WTC11 (cell line): ENCODE measurements around the gene OGFOD3. TPM values are rescaled to one million over a fixed set of nuclear protein-coding genes. Genes with fewer than 3 reads are reported as not detected.
A peak's percentile ranks its signal among the peaks of the same experiment; 100 is the strongest.

Experiments used
- ATAC-seq: fragments of 200-7000 bp; cut with Tn5 transposase; 2 replicates; pipeline ENCODE4 v1.10.0; 2021; ENCODE audit warnings: mild to moderate bottlenecking, moderate library complexity
- CTCF ChIA-PET: fragments of 300-600 bp; sonication (Branson Sonifier 250); formaldehyde crosslinking; loops from one replicate; lab custom pipeline; 2021; ENCODE audit warnings: antibody characterized with exemption; lab: Charles Lee
- POLR2A ChIA-PET: fragments of 350-600 bp; sonication (Branson Sonifier 250); formaldehyde crosslinking; loops from one replicate; lab custom pipeline; 2021; ENCODE audit warnings: antibody characterized with exemption; lab: Charles Lee
- DNase-seq: peaks from one replicate; pipeline ENCODE4 v3.0.0; 2021; ENCODE audit warnings: low spot score
- H3K27ac Mint-ChIP-seq: 2 replicates; pipeline ENCODE4 v1.8.0; 2021; ENCODE audit warnings: mixed read lengths
- H3K27me3 Mint-ChIP-seq: 2 replicates; pipeline ENCODE4 v1.8.0; 2021; ENCODE audit warnings: low read depth, mild to moderate bottlenecking, moderate library complexity, mixed read lengths
- H3K36me3 Mint-ChIP-seq: 2 replicates; pipeline ENCODE4 v1.8.0; 2021; ENCODE audit warnings: mixed read lengths
- H3K4me1 Mint-ChIP-seq: 2 replicates; pipeline ENCODE4 v1.8.0; 2022; ENCODE audit warnings: mixed read lengths
- H3K4me3 Mint-ChIP-seq: 2 replicates; pipeline ENCODE4 v1.8.0; 2021; ENCODE audit warnings: mild to moderate bottlenecking, moderate library complexity, mixed read lengths
- H3K9me3 Mint-ChIP-seq: 2 replicates; pipeline ENCODE4 v1.8.0; 2021; ENCODE audit warnings: mixed read lengths
- CBFB ChIP-seq: sonication (generic); formaldehyde crosslinking; IDR thresholded peaks from 2 replicates; pipeline ENCODE4 v1.8.1; 2022; ENCODE audit warnings: mild to moderate bottlenecking, low read depth, missing genetic modification reagents
- GABPB1 ChIP-seq: sonication (generic); formaldehyde crosslinking; IDR thresholded peaks from 2 replicates; pipeline ENCODE4 v1.8.1; 2023; ENCODE audit warnings: mild to moderate bottlenecking, missing genetic modification reagents
- HMGA2 ChIP-seq: fragments of 250-450 bp; sonication (Bioruptor Pico); IDR thresholded peaks from 2 replicates; pipeline ENCODE4 v1.4.0; 2021; ENCODE audit warnings: mild to moderate bottlenecking, moderate library complexity
- OVOL2 ChIP-seq: fragments of 250-450 bp; sonication (Bioruptor Pico); IDR thresholded peaks from 2 replicates; pipeline ENCODE4 v1.9.0; 2021; ENCODE audit warnings: mild to moderate bottlenecking, borderline replicate concordance
- SOX15 ChIP-seq: fragments of 250-450 bp; sonication (Bioruptor Pico); IDR thresholded peaks from 2 replicates; pipeline ENCODE4 v1.9.0; 2021; ENCODE audit warnings: mild to moderate bottlenecking
- SP1 ChIP-seq: sonication (generic); formaldehyde crosslinking; conservative IDR thresholded peaks from 2 replicates; pipeline ENCODE4 v1.8.1; 2022; ENCODE audit warnings: missing genetic modification reagents
- ZNF138 ChIP-seq: sonication (generic); formaldehyde crosslinking; conservative IDR thresholded peaks from 2 replicates; pipeline ENCODE4 v1.8.1; 2022; ENCODE audit warnings: mild to moderate bottlenecking, moderate library complexity, missing genetic modification reagents
- total RNA-seq: library from RNA; stranded (reverse); gene quantifications from 3 replicates; pipeline ENCODE4 v1.2.3, GENCODE V29; 2021
- TF ChIP-seq, protein P1 (sequence below): sonication (generic); formaldehyde crosslinking; IDR thresholded peaks from 2 replicates; pipeline ENCODE4 v1.8.1; 2022; ENCODE audit warnings: mild to moderate bottlenecking, moderate library complexity, missing genetic modification reagents
- TF ChIP-seq, protein P2 (sequence below): sonication (generic); formaldehyde crosslinking; IDR thresholded peaks from 2 replicates; pipeline ENCODE4 v1.8.1; 2023; ENCODE audit warnings: mild to moderate bottlenecking, missing genetic modification reagents
- TF ChIP-seq, protein P3 (sequence below): fragments of 250-450 bp; sonication (Bioruptor Pico); IDR thresholded peaks from 2 replicates; pipeline ENCODE4 v1.8.0; 2021; ENCODE audit warnings: mild to moderate bottlenecking
- TF ChIP-seq, protein P4 (sequence below): sonication (generic); formaldehyde crosslinking; IDR thresholded peaks from 2 replicates; pipeline ENCODE4 v1.8.1; 2023; ENCODE audit warnings: mild to moderate bottlenecking, missing genetic modification reagents
- TF ChIP-seq, protein P5 (sequence below): sonication (generic); formaldehyde crosslinking; IDR thresholded peaks from 2 replicates; pipeline ENCODE4 v1.8.0; 2023; ENCODE audit warnings: missing genetic modification reagents
- TF ChIP-seq, protein P6 (sequence below): sonication (generic); formaldehyde crosslinking; IDR thresholded peaks from 2 replicates; pipeline ENCODE4 v1.8.0; 2022; ENCODE audit warnings: missing genetic modification reagents

The OGFOD3 gene
- total RNA-seq, 1 experiment from 2014 or later, result 20.4 TPM

DNA sequence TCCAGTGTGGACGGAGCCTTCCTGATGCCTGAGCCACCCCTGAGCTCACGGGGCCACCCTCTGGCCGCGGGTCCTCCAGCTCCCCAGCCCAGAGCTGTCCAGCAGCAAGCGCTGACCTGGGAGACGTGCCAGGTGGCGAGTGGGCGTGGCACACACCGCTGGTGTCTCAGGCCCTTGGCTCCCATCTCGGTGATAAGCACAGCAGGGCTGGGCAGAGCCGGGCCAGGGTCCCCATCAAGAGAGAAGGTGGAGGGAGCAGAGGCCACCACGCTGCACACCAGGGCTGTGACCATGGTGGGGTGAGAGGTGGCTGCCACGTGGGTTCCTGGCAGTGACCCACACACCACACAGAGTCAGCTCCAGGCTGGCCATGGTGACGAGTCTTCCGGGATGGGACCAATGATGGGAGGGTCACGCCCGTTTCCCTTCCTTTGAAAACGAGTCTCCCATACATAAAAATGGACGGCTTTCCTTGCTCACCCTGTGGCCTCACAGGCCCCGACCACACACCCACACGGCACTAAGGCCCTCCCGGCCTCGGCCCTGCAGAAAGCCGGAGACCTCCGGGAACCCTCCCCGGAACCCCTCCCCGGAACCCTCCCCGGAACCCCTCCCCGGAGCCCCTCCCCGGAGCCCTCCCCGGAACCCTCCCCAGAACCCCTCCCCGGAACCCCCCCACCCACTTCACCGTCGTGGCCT, 30.0 kb downstream of the OGFOD3 start:
- peaks cover 3% of the 10 kb centered on the region for H3K4me1 Mint-ChIP-seq
- H3K27me3 Mint-ChIP-seq, result no peaks in the 10 kb centered on the region; the same call in 1 of the 2 replicates
- ATAC-seq (no peak), DNase-seq (no peak)
- H3K4me3 Mint-ChIP-seq, result no peak overlapping the region
- no peaks in the 10 kb centered on the region for H3K36me3 Mint-ChIP-seq
- ChIA-PET POLR2A (no interaction called here), CTCF (no interaction called here)
- no peaks in the 10 kb centered on the region for H3K9me3 Mint-ChIP-seq
- TF ChIP-seq GABPB1, result 0 out of 2 replicates have a peak, but pooled peaks have one; percentile 46
- TF ChIP-seq SP1 (CRISPR knock-in tag), result no peak
- H3K27ac Mint-ChIP-seq, result no peak overlapping the region

DNA sequence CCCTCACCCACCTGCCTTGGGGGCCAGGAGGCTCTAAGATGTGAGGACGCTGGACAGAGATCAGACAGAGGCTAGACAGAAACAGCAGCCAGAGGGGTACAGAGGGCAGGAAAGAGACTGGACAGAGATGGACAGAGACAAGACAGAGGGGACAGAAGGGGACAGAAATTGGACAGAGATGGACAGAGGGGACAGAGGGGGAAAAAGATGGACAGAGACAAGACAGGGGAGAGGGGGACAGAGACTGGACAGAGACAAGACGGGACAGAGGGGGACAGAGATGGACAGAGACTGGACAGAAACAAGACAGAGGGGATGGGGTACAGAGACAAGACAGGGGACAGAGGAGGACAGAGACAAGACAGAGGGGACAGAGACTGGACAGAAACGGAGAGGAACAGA, 30.7 kb downstream of the OGFOD3 start:
- H3K4me1 Mint-ChIP-seq, result peaks cover 3% of the 10 kb centered on the region
- H3K4me3 Mint-ChIP-seq, result no peak overlapping the region
- CTCF ChIA-PET, result interaction anchor here (0.5 kb wide), 1 partner anchor 8 kb away, joined by 3 read pairs; no protein-coding TSS in a partner anchor
- H3K27me3 Mint-ChIP-seq, result no peaks in the 10 kb centered on the region; the same call in 1 of the 2 replicates
- POLR2A ChIA-PET, result no interaction called here
- H3K36me3 Mint-ChIP-seq, result no peaks in the 10 kb centered on the region
- DNase-seq (no peak), ATAC-seq (no peak)
- TF ChIP-seq, protein P1, sequence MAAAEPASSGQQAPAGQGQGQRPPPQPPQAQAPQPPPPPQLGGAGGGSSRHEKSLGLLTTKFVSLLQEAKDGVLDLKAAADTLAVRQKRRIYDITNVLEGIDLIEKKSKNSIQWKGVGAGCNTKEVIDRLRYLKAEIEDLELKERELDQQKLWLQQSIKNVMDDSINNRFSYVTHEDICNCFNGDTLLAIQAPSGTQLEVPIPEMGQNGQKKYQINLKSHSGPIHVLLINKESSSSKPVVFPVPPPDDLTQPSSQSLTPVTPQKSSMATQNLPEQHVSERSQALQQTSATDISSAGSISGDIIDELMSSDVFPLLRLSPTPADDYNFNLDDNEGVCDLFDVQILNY (CRISPR knock-in tag), result no peak
- TF ChIP-seq OVOL2, result no peak
- no peak for TF ChIP-seq CBFB (CRISPR knock-in tag)
- TF ChIP-seq, protein P2, sequence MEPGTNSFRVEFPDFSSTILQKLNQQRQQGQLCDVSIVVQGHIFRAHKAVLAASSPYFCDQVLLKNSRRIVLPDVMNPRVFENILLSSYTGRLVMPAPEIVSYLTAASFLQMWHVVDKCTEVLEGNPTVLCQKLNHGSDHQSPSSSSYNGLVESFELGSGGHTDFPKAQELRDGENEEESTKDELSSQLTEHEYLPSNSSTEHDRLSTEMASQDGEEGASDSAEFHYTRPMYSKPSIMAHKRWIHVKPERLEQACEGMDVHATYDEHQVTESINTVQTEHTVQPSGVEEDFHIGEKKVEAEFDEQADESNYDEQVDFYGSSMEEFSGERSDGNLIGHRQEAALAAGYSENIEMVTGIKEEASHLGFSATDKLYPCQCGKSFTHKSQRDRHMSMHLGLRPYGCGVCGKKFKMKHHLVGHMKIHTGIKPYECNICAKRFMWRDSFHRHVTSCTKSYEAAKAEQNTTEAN (CRISPR knock-in tag), result no peak
- TF ChIP-seq ZNF138, result no peak
- TF ChIP-seq, protein P3, sequence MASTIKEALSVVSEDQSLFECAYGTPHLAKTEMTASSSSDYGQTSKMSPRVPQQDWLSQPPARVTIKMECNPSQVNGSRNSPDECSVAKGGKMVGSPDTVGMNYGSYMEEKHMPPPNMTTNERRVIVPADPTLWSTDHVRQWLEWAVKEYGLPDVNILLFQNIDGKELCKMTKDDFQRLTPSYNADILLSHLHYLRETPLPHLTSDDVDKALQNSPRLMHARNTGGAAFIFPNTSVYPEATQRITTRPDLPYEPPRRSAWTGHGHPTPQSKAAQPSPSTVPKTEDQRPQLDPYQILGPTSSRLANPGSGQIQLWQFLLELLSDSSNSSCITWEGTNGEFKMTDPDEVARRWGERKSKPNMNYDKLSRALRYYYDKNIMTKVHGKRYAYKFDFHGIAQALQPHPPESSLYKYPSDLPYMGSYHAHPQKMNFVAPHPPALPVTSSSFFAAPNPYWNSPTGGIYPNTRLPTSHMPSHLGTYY (CRISPR knock-in tag), result no peak
- no peak for TF ChIP-seq HMGA2 (CRISPR knock-in tag)
- TF ChIP-seq, protein P4, sequence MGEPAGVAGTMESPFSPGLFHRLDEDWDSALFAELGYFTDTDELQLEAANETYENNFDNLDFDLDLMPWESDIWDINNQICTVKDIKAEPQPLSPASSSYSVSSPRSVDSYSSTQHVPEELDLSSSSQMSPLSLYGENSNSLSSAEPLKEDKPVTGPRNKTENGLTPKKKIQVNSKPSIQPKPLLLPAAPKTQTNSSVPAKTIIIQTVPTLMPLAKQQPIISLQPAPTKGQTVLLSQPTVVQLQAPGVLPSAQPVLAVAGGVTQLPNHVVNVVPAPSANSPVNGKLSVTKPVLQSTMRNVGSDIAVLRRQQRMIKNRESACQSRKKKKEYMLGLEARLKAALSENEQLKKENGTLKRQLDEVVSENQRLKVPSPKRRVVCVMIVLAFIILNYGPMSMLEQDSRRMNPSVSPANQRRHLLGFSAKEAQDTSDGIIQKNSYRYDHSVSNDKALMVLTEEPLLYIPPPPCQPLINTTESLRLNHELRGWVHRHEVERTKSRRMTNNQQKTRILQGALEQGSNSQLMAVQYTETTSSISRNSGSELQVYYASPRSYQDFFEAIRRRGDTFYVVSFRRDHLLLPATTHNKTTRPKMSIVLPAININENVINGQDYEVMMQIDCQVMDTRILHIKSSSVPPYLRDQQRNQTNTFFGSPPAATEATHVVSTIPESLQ, result no peak
- 0 out of 2 replicates have a peak overlapping the region, but pooled peaks have one; percentile 3 for H3K27ac Mint-ChIP-seq
- H3K9me3 Mint-ChIP-seq, result no peaks in the 10 kb centered on the region

DNA sequence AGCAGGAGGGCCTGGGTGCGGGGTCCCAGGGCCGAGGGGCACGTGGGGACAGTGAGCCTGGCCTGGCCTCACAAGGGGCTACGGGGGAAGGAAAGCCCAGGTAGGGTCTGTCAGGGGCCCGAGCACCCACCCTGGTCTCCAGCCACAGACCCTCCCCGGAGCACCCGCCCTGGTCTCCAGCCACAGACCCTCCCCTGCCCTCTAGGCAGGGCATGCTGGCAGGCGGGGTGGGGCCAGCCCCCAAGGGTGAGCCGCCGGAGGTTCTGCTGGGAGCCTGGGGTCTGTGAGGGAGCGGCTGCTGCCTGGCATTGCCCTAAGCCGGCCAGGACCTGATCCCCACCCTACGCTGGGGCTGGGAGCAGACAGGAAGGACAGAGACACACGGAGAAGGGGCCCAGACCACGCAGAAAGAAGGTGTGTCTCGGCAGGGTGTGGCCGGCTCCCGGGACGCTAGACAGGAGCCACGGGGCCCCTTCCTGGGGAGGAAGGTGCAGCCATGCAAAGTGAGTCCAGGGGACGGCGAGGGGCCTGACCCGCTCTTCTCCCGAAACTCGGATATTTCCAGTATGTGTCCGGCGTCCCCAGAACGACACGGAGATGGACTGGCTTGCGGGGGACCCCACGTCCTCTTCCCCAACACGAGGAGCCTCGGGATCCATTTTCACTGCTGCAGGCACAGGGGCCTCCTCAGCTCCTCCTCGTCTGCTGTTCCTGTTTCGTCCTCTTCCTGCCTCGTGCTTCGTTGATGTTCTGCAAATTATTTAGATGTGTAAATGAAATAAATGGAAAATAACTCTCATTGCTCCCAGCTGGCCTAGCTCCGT, 31.3 kb downstream of the OGFOD3 start:
- no peak for TF ChIP-seq SOX15 (CRISPR knock-in tag)
- TF ChIP-seq, protein P4, result no peak
- TF ChIP-seq, protein P5, sequence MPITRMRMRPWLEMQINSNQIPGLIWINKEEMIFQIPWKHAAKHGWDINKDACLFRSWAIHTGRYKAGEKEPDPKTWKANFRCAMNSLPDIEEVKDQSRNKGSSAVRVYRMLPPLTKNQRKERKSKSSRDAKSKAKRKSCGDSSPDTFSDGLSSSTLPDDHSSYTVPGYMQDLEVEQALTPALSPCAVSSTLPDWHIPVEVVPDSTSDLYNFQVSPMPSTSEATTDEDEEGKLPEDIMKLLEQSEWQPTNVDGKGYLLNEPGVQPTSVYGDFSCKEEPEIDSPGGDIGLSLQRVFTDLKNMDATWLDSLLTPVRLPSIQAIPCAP (CRISPR knock-in tag), result no peak
- TF ChIP-seq, protein P6, sequence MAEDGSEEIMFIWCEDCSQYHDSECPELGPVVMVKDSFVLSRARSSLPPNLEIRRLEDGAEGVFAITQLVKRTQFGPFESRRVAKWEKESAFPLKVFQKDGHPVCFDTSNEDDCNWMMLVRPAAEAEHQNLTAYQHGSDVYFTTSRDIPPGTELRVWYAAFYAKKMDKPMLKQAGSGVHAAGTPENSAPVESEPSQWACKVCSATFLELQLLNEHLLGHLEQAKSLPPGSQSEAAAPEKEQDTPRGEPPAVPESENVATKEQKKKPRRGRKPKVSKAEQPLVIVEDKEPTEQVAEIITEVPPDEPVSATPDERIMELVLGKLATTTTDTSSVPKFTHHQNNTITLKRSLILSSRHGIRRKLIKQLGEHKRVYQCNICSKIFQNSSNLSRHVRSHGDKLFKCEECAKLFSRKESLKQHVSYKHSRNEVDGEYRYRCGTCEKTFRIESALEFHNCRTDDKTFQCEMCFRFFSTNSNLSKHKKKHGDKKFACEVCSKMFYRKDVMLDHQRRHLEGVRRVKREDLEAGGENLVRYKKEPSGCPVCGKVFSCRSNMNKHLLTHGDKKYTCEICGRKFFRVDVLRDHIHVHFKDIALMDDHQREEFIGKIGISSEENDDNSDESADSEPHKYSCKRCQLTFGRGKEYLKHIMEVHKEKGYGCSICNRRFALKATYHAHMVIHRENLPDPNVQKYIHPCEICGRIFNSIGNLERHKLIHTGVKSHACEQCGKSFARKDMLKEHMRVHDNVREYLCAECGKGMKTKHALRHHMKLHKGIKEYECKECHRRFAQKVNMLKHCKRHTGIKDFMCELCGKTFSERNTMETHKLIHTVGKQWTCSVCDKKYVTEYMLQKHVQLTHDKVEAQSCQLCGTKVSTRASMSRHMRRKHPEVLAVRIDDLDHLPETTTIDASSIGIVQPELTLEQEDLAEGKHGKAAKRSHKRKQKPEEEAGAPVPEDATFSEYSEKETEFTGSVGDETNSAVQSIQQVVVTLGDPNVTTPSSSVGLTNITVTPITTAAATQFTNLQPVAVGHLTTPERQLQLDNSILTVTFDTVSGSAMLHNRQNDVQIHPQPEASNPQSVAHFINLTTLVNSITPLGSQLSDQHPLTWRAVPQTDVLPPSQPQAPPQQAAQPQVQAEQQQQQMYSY (CRISPR knock-in tag), result no peak
- TF ChIP-seq, protein P1 (CRISPR knock-in tag), result no peak
- Mint-ChIP-seq H3K9me3 (no peaks in the 10 kb centered on the region), H3K4me3 (no peak overlapping the region), H3K27me3 (no peaks in the 10 kb centered on the region; the same call in 1 of the 2 replicates), H3K27ac (no peak overlapping the region), H3K4me1 (peaks cover 3% of the 10 kb centered on the region), H3K36me3 (no peaks in the 10 kb centered on the region)
- ATAC-seq (no peak), DNase-seq (no peak)
- POLR2A ChIA-PET, result no interaction called here
- CTCF ChIA-PET, result interaction anchor here (0.5 kb wide), 1 partner anchor 8 kb away, joined by 3 read pairs; no protein-coding TSS in a partner anchor
